WTC11 (cell line): ENCODE results near the gene LTBP3. TPM values are rescaled to one million over a fixed set of nuclear protein-coding genes. Genes with fewer than 3 reads are reported as not detected.

Source experiments
- ATAC-seq: fragments of 200-7000 bp; cut with Tn5 transposase; 2 replicates; pipeline ENCODE4 v1.10.0; 2021; ENCODE audit warnings: mild to moderate bottlenecking, moderate library complexity
- CTCF ChIA-PET: fragments of 300-600 bp; sonication (Branson Sonifier 250); formaldehyde crosslinking; loops from one replicate; lab custom pipeline; 2021; ENCODE audit warnings: antibody characterized with exemption; lab: Charles Lee
- POLR2A ChIA-PET: fragments of 350-600 bp; sonication (Branson Sonifier 250); formaldehyde crosslinking; loops from one replicate; lab custom pipeline; 2021; ENCODE audit warnings: antibody characterized with exemption; lab: Charles Lee
- DNase-seq: peaks from one replicate; pipeline ENCODE4 v3.0.0; 2021; ENCODE audit warnings: low spot score
- H3K27ac Mint-ChIP-seq: 2 replicates; pipeline ENCODE4 v1.8.0; 2021; ENCODE audit warnings: mixed read lengths
- H3K27me3 Mint-ChIP-seq: 2 replicates; pipeline ENCODE4 v1.8.0; 2021; ENCODE audit warnings: low read depth, mild to moderate bottlenecking, moderate library complexity, mixed read lengths
- H3K36me3 Mint-ChIP-seq: 2 replicates; pipeline ENCODE4 v1.8.0; 2021; ENCODE audit warnings: mixed read lengths
- H3K4me1 Mint-ChIP-seq: 2 replicates; pipeline ENCODE4 v1.8.0; 2022; ENCODE audit warnings: mixed read lengths
- H3K4me3 Mint-ChIP-seq: 2 replicates; pipeline ENCODE4 v1.8.0; 2021; ENCODE audit warnings: mild to moderate bottlenecking, moderate library complexity, mixed read lengths
- H3K9me3 Mint-ChIP-seq: 2 replicates; pipeline ENCODE4 v1.8.0; 2021; ENCODE audit warnings: mixed read lengths
- ATF6 ChIP-seq: sonication (generic); formaldehyde crosslinking; IDR thresholded peaks from 2 replicates; pipeline ENCODE4 v1.8.1; 2023; ENCODE audit warnings: mild to moderate bottlenecking, missing genetic modification reagents
- CBFB ChIP-seq: sonication (generic); formaldehyde crosslinking; IDR thresholded peaks from 2 replicates; pipeline ENCODE4 v1.8.1; 2022; ENCODE audit warnings: mild to moderate bottlenecking, low read depth, missing genetic modification reagents
- CDX4 ChIP-seq: fragments of 250-450 bp; sonication (Bioruptor Pico); IDR thresholded peaks from 2 replicates; pipeline ENCODE4 v1.9.0; 2021; ENCODE audit warnings: moderate library complexity, mild to moderate bottlenecking, inconsistent platforms, borderline replicate concordance
- CREB1 ChIP-seq: sonication (generic); formaldehyde crosslinking; IDR thresholded peaks from 2 replicates; pipeline ENCODE4 v1.8.0; 2023; ENCODE audit warnings: mild to moderate bottlenecking, missing genetic modification reagents
- E2F4 ChIP-seq: sonication (generic); formaldehyde crosslinking; IDR thresholded peaks from 2 replicates; pipeline ENCODE4 v1.8.1; 2022; ENCODE audit warnings: low read depth, mild to moderate bottlenecking, moderate library complexity, missing genetic modification reagents, borderline replicate concordance
- NFE2L1 ChIP-seq: sonication (generic); formaldehyde crosslinking; IDR thresholded peaks from 2 replicates; pipeline ENCODE4 v1.8.1; 2023; ENCODE audit warnings: missing genetic modification reagents
- NFYB ChIP-seq: sonication (generic); formaldehyde crosslinking; conservative IDR thresholded peaks from 2 replicates; pipeline ENCODE4 v1.8.0; 2022; ENCODE audit warnings: low read depth, missing genetic modification reagents
- NR1H2 ChIP-seq: sonication (generic); formaldehyde crosslinking; IDR thresholded peaks from 2 replicates; pipeline ENCODE4 v1.9.0; 2021; ENCODE audit warnings: mild to moderate bottlenecking, moderate library complexity, missing genetic modification reagents
- USF2 ChIP-seq: sonication (generic); formaldehyde crosslinking; IDR thresholded peaks from 2 replicates; pipeline ENCODE4 v1.8.1; 2023; ENCODE audit warnings: mild to moderate bottlenecking, missing genetic modification reagents, moderate library complexity
- ZNF232 ChIP-seq: sonication (generic); formaldehyde crosslinking; IDR thresholded peaks from 2 replicates; pipeline ENCODE4 v1.8.0; 2022; ENCODE audit warnings: mild to moderate bottlenecking, missing genetic modification reagents
- total RNA-seq: library from RNA; stranded (reverse); gene quantifications from 3 replicates; pipeline ENCODE4 v1.2.3, GENCODE V29; 2021
- TF ChIP-seq, protein P1 (sequence below): sonication (generic); formaldehyde crosslinking; IDR thresholded peaks from 2 replicates; pipeline ENCODE4 v1.8.1; 2023; ENCODE audit warnings: mild to moderate bottlenecking, missing genetic modification reagents, borderline replicate concordance
- TF ChIP-seq, protein P2 (sequence below): sonication (generic); formaldehyde crosslinking; conservative IDR thresholded peaks from 2 replicates; pipeline ENCODE4 v1.8.1; 2023; ENCODE audit warnings: mild to moderate bottlenecking, low read depth, missing genetic modification reagents, moderate library complexity
- TF ChIP-seq, protein P3 (sequence below): sonication (generic); formaldehyde crosslinking; IDR thresholded peaks from 2 replicates; pipeline ENCODE4 v1.8.1; 2023; ENCODE audit warnings: mild to moderate bottlenecking, missing genetic modification reagents

Gene LTBP3
- total RNA-seq, 1 experiment from 2014 or later, result 20.7 TPM

DNA sequence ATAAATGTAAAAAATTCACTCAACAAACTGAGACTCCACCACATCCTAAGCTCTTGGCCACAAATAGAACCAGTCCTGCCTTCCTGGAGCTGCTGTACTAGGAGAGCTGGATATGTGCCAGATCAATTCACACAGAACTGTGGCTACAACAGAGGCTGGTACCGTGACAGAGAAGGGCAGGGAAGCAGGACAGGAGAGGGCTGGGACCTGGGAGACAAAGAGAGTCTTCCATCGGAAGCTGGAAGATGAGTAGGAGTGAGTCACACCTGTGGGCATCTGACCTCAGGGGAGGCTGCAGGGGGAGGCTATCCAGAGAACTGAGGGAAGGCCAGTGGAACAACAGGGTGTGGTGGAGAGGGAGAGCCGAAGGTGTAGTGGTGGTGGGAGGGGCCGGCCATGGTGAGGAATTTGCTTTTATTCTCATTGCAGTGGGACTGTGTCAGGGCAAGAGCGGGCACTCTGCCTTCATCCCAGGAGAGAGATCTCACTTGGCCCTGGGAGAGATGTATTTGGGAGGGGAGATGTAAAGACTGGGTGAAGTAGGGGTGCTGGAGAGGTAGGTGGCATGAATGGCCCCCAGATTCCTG, 1.9 kb upstream of the LTBP3 start:
- POLR2A ChIA-PET, result interaction anchor here (0.6 to 1.4 kb wide), 5 partner anchors 8 to 63 kb away, joined by 3 to 10 read pairs (median 4); partner anchors contain the start of genes FAM89B and ZNRD2
- Mint-ChIP-seq H3K4me1 (peaks cover 41% of the 10 kb centered on the region), H3K27ac (0 out of 2 replicates have a peak overlapping the region, but pooled peaks have one; percentile 1), H3K36me3 (no peaks in the 10 kb centered on the region), H3K9me3 (no peaks in the 10 kb centered on the region), H3K4me3 (peak overlapping the region; percentile 17), H3K27me3 (peaks cover 53% of the 10 kb centered on the region)
- CTCF ChIA-PET, result interaction anchor here (1.0 to 9.1 kb wide), 10 partner anchors 8 to 93 kb away, joined by 3 to 110 read pairs (median 21); partner anchors contain the start of genes FAM89B, KCNK7, PCNX3 and ZNRD2
- ATAC-seq (no peak), DNase-seq (no peak)
- no peak for TF ChIP-seq CDX4 (CRISPR knock-in tag)
- no peak for TF ChIP-seq NFYB (CRISPR knock-in tag)
- TF ChIP-seq ATF6 (CRISPR knock-in tag), result no peak
- TF ChIP-seq, protein P1, sequence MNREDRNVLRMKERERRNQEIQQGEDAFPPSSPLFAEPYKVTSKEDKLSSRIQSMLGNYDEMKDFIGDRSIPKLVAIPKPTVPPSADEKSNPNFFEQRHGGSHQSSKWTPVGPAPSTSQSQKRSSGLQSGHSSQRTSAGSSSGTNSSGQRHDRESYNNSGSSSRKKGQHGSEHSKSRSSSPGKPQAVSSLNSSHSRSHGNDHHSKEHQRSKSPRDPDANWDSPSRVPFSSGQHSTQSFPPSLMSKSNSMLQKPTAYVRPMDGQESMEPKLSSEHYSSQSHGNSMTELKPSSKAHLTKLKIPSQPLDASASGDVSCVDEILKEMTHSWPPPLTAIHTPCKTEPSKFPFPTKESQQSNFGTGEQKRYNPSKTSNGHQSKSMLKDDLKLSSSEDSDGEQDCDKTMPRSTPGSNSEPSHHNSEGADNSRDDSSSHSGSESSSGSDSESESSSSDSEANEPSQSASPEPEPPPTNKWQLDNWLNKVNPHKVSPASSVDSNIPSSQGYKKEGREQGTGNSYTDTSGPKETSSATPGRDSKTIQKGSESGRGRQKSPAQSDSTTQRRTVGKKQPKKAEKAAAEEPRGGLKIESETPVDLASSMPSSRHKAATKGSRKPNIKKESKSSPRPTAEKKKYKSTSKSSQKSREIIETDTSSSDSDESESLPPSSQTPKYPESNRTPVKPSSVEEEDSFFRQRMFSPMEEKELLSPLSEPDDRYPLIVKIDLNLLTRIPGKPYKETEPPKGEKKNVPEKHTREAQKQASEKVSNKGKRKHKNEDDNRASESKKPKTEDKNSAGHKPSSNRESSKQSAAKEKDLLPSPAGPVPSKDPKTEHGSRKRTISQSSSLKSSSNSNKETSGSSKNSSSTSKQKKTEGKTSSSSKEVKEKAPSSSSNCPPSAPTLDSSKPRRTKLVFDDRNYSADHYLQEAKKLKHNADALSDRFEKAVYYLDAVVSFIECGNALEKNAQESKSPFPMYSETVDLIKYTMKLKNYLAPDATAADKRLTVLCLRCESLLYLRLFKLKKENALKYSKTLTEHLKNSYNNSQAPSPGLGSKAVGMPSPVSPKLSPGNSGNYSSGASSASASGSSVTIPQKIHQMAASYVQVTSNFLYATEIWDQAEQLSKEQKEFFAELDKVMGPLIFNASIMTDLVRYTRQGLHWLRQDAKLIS (CRISPR knock-in tag), result no peak
- no peak for TF ChIP-seq E2F4
- no peak for TF ChIP-seq ZNF232 (CRISPR knock-in tag)

DNA sequence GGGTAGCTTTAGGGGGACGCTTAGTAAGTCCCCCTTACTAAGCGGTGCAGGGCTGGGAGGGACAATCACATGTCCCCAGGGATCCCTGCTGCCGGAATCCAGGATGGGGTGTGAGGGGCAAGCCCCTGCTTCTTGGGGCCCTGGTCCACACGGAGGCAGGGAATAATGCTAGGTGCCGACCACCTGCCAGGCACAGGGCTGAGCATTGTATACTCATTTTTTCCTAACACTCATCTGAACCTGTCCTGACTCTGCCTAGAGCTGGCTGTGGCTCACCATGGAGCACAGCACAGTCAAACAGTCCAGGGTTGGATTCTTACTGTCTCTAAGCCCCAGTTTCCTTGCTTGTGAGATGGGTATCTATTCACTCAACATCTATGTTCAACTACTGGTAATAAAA, 1.4 kb upstream of the LTBP3 start:
- Mint-ChIP-seq H3K9me3 (no peaks in the 10 kb centered on the region), H3K4me1 (peaks cover 46% of the 10 kb centered on the region), H3K27me3 (peaks cover 58% of the 10 kb centered on the region), H3K36me3 (no peaks in the 10 kb centered on the region), H3K4me3 (peak overlapping the region; percentile 16; the same call in 1 of the 2 replicates), H3K27ac (peak overlapping the region; percentile 33; the same call in 1 of the 2 replicates)
- DNase-seq (no peak), ATAC-seq (no peak)
- ChIA-PET CTCF (interaction anchor here (1.8 to 9.1 kb wide), 8 partner anchors 7 to 56 kb away, joined by 4 to 110 read pairs (median 44); partner anchors contain the start of genes FAM89B, KCNK7, PCNX3 and ZNRD2), POLR2A (interaction anchor here (0.6 kb wide), 1 partner anchor 32 kb away, joined by 3 read pairs; no protein-coding TSS in a partner anchor)
- TF ChIP-seq USF2 (CRISPR knock-in tag), result no peak
- no peak for TF ChIP-seq CDX4 (CRISPR knock-in tag)
- no peak for TF ChIP-seq NFE2L1
- TF ChIP-seq, protein P2, sequence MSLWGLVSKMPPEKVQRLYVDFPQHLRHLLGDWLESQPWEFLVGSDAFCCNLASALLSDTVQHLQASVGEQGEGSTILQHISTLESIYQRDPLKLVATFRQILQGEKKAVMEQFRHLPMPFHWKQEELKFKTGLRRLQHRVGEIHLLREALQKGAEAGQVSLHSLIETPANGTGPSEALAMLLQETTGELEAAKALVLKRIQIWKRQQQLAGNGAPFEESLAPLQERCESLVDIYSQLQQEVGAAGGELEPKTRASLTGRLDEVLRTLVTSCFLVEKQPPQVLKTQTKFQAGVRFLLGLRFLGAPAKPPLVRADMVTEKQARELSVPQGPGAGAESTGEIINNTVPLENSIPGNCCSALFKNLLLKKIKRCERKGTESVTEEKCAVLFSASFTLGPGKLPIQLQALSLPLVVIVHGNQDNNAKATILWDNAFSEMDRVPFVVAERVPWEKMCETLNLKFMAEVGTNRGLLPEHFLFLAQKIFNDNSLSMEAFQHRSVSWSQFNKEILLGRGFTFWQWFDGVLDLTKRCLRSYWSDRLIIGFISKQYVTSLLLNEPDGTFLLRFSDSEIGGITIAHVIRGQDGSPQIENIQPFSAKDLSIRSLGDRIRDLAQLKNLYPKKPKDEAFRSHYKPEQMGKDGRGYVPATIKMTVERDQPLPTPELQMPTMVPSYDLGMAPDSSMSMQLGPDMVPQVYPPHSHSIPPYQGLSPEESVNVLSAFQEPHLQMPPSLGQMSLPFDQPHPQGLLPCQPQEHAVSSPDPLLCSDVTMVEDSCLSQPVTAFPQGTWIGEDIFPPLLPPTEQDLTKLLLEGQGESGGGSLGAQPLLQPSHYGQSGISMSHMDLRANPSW, result no peak
- TF ChIP-seq, protein P1 (CRISPR knock-in tag), result no peak
- TF ChIP-seq CREB1 (CRISPR knock-in tag), result no peak
- TF ChIP-seq, protein P3, sequence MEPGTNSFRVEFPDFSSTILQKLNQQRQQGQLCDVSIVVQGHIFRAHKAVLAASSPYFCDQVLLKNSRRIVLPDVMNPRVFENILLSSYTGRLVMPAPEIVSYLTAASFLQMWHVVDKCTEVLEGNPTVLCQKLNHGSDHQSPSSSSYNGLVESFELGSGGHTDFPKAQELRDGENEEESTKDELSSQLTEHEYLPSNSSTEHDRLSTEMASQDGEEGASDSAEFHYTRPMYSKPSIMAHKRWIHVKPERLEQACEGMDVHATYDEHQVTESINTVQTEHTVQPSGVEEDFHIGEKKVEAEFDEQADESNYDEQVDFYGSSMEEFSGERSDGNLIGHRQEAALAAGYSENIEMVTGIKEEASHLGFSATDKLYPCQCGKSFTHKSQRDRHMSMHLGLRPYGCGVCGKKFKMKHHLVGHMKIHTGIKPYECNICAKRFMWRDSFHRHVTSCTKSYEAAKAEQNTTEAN (CRISPR knock-in tag), result no peak
- no peak for TF ChIP-seq NR1H2
- no peak for TF ChIP-seq CBFB (CRISPR knock-in tag)
